NB4 (cell line): Measurements from ENCODE around the gene NT5M.

Experiments used
- DNase-seq: peaks from one replicate; pipeline ENCODE4 v3.0.0; 2010; ENCODE audit warnings: low read depth
- H3K4me3 ChIP-seq: one replicate; pipeline ENCODE4 v1.5.1; 2011; ENCODE audit warnings: mild to moderate bottlenecking, low read depth, low read length, moderate library complexity
- MYC ChIP-seq: IDR thresholded peaks from 2 replicates; pipeline ENCODE4 v1.6.1; 2011; ENCODE audit warnings: low read depth, low read length
- POLR2A ChIP-seq: IDR thresholded peaks from 2 replicates; pipeline ENCODE4 v1.6.1; 2011; ENCODE audit warnings: mild to moderate bottlenecking; ENCODE audit not compliant: insufficient read length; ENCODE audit errors: extremely low read depth
- TF ChIP-seq, protein P1 (sequence below): IDR thresholded peaks from 2 replicates; pipeline ENCODE4 v1.6.1; 2011; ENCODE audit warnings: low read depth, low read length
- TF ChIP-seq, protein P2 (sequence below): IDR thresholded peaks from one replicate; pipeline ENCODE4 v1.5.1; 2012; ENCODE audit warnings: low read depth, low read length

NT5M gene

DNA sequence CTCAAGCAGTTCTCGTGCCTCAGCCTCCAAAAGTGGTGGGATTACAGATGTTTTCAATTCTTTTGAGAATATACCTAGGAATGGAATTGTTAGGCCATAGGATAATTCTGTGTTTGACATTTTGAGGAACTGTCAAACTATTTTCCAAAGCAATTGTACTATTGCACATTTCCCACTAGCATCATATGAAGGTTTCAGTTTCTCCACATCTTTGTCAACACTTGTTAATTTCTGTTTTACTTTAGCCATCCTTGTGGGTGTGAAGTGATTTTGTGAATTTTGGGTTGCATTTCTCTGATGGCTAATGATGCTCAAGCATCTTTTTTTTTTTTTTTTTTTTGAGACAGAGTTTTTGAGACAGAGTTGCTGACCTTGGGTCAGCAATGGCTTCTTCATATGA, 6.2 kb downstream of the NT5M start:
- no peak for DNase-seq
- TF ChIP-seq MYC = no peak
- TF ChIP-seq, protein P1, sequence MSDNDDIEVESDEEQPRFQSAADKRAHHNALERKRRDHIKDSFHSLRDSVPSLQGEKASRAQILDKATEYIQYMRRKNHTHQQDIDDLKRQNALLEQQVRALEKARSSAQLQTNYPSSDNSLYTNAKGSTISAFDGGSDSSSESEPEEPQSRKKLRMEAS = no peak
- TF ChIP-seq, protein P2, sequence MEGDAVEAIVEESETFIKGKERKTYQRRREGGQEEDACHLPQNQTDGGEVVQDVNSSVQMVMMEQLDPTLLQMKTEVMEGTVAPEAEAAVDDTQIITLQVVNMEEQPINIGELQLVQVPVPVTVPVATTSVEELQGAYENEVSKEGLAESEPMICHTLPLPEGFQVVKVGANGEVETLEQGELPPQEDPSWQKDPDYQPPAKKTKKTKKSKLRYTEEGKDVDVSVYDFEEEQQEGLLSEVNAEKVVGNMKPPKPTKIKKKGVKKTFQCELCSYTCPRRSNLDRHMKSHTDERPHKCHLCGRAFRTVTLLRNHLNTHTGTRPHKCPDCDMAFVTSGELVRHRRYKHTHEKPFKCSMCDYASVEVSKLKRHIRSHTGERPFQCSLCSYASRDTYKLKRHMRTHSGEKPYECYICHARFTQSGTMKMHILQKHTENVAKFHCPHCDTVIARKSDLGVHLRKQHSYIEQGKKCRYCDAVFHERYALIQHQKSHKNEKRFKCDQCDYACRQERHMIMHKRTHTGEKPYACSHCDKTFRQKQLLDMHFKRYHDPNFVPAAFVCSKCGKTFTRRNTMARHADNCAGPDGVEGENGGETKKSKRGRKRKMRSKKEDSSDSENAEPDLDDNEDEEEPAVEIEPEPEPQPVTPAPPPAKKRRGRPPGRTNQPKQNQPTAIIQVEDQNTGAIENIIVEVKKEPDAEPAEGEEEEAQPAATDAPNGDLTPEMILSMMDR = no peak
- no peak for TF ChIP-seq POLR2A
- H3K4me3 ChIP-seq = no peak overlapping the region

DNA sequence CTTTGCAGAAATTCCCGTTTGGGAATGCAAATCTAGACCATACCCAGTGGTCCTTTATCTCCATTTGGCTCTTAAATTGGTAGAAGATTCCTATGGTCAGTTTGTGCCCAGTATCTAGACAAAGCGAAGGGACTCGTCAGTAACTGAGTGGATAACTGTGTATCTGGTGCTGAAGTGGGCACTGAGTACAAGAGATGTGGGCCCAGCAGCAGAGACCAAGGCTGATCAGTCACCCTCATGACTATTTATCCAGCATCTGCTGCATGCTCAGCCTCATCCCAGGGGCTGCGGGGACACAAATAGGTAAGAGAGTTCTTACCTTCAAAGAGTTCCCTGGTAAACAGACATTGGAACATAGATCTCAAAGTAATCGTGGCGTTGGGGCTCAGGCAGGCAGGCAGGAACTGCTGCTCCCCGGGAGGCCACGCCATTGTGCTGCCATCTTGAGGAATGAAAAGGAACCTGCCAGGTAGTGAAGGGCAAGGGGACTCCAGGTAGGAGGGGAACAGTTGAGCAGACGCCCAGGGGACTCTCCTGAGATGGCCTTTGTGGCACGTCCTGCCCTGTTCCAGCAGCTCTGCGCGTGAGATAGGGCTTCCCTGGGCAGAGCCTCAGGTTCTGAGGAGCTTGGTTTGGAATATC, 10.3 kb downstream of the NT5M start:
- TF ChIP-seq MYC = no peak
- TF ChIP-seq, protein P1 = no peak
- TF ChIP-seq, protein P2 = peak; percentile 49
- no peak overlapping the region for H3K4me3 ChIP-seq
- DNase-seq = peak; percentile 62

DNA sequence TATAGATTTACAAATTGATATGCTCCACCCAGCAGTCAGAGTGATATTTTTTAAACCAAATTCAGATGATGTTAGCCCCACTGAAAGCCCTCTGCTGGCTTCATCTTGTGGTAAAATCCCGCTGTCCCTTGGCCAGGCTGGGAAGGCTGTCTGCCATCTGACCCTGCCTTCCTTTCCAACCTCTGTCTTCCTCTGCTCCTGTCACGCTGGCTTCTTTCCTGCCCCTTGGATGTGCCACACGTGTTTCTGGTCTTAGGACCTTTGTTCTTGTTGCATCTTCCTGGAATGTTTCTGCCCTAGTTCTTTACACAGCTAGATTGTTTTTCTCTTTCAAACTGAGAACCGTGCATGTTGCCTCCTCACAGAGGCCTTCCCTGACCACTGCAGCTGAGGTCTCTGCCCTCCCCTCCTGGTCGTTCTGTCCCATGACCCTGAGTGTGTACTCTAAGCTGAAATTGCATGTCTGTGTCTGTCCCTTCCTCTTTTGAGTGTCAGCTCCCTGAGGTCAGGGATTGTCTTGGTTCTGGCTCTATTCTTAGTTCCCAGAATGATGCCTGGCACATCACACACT, 11.4 kb downstream of the NT5M start:
- TF ChIP-seq, protein P2 = no peak
- TF ChIP-seq POLR2A (no peak), MYC (no peak)
- TF ChIP-seq, protein P1 = no peak
- no peak overlapping the region for H3K4me3 ChIP-seq
- no peak for DNase-seq

DNA sequence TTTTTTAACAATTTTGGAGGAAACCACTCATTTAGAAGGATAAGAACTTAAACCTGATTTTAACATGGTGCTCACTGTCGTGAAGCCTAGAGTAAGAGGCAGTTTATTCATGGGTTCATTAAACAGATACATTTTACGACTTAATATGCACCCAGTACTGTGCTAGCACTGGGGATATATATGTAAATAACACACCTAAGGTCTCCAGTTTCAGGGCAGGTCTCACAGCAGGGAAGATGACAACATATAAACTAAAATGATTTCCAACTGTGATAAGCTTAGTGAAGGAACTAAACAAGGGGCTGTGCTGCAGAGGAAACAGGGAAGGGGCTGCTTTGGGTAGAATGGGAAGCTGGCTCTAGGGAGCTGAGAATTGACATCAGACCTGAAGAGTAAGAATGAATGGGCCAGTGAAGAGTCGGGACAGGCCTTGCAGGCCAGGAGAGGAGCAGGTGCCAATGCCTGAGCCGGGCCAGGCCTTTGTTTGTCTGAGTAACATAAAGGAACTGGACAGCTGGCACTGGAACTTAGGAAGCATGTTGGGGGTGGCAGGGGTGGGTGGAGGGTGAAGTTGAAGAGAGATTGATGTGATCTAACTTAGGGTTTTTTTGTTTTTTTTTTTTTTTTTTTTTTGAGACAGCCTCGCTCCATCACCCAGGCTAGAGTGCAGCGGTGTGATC, 12.1 kb downstream of the NT5M start:
- no peak for DNase-seq
- H3K4me3 ChIP-seq = no peak overlapping the region
- TF ChIP-seq MYC (no peak), POLR2A (no peak)
- TF ChIP-seq, protein P1 = no peak
- TF ChIP-seq, protein P2 = no peak

DNA sequence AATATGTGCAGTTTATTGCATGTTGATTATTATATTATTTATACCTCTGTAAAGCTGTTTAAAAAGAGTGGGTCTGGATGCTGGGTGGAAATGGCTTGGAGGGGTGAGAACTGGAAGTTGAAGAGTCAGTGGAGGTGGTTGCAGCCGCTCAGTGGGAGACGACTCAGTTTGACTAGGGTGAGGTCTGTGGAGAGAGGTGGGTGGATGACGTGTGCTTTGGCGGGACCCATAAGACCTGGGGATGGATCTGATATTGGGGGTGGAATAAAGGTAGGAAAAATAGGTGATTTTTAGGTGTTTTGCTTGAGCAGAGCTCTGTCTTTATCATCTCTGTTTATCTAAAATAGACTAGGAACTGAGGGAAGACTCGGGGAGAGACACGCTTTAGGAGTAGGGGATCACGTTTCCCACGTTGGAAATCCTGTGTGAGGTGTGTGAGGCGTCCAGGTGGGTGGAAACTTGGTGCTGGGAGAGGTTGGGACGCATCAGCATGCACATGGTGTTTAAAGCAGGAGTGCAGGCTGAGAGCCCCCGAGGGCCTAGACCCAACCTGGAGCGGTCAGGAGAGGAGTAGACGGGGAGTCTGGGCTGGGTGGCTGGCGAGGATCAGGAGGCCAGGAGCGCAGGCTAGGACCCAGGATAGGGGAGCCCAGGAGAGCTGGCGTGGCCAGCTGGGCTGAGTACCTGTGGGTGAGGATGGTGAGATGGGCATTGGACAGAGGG, 17.2 kb downstream of the NT5M start:
- no peak for TF ChIP-seq POLR2A
- TF ChIP-seq, protein P1 = no peak
- TF ChIP-seq, protein P2 = no peak
- no peak for TF ChIP-seq MYC
- DNase-seq = no peak
- no peak overlapping the region for H3K4me3 ChIP-seq
